ENCODE data around the gene ZNF436. TPM values are rescaled to one million over a fixed set of nuclear protein-coding genes. Genes with fewer than 3 reads are reported as not detected.

ZNF436 gene
- total RNA-seq, 1 donor from 2014 or later = 11.8 TPM

DNA sequence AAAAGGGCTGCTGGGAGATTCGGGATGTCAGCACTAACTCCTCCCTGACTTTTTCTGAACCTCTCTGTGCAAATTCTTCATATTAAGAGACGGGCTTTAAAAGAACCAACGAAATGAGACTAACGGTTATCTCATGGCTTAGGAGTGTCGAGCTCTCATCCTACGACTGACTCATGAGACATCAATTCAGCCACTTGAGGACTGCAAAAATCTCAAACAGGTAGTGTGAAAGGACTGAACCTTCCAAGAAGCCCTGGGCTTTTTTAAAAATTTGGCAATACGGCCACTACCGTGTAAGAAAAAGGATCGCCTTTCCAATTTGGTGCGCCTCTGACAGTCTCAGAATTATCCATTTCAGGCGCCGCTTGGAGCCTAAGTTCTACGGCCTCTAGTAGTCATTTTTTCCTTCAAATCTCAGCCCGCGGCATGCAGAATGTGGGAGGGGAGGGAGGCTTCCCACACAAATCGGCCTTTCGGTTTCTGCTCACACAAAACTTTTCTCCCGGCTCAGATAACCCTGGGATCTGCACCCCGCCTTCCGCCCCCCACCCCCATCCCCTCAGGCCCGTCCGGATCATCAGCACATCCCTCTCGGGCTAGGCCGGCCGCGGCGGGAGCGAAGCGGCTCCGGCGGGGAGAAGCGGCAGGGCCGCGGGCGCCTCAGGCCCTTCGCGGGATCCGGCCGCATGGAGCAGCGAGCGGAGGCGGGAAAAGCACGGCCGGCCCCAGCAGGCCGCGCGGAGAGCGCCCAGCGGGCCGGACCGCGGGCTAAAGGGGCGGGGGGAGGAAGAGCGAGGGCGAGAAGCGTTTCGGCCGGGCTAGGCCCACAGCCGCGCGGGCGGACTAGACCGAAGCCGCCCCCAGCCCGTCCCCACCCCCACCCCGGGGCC lies 26.2 kb downstream of the ZNF436 start:
- Histone ChIP-seq H3K27ac (replicated peaks) (peak overlapping the region; percentile 97), H3K4me3 (peak overlapping the region; percentile 96), H3K9me3 (replicated peaks) (no peaks in the 10 kb centered on the region), H3K27me3 (ENCODE audit: low read depth) (no peaks in the 10 kb centered on the region), H3K36me3 (no peaks in the 10 kb centered on the region), H3K4me1 (peaks cover 68% of the 10 kb centered on the region)
- no peak for DNase-seq
- intact Hi-C loops (cut with micrococcal nuclease) = loop anchor here (10.0 kb wide), 1 partner anchor 61 kb away; no protein-coding TSS in a partner anchor
- TF ChIP-seq, protein P1, sequence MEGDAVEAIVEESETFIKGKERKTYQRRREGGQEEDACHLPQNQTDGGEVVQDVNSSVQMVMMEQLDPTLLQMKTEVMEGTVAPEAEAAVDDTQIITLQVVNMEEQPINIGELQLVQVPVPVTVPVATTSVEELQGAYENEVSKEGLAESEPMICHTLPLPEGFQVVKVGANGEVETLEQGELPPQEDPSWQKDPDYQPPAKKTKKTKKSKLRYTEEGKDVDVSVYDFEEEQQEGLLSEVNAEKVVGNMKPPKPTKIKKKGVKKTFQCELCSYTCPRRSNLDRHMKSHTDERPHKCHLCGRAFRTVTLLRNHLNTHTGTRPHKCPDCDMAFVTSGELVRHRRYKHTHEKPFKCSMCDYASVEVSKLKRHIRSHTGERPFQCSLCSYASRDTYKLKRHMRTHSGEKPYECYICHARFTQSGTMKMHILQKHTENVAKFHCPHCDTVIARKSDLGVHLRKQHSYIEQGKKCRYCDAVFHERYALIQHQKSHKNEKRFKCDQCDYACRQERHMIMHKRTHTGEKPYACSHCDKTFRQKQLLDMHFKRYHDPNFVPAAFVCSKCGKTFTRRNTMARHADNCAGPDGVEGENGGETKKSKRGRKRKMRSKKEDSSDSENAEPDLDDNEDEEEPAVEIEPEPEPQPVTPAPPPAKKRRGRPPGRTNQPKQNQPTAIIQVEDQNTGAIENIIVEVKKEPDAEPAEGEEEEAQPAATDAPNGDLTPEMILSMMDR (IDR thresholded peaks at IDR 0.05; ENCODE audit: borderline replicate concordance) = no peak

DNA sequence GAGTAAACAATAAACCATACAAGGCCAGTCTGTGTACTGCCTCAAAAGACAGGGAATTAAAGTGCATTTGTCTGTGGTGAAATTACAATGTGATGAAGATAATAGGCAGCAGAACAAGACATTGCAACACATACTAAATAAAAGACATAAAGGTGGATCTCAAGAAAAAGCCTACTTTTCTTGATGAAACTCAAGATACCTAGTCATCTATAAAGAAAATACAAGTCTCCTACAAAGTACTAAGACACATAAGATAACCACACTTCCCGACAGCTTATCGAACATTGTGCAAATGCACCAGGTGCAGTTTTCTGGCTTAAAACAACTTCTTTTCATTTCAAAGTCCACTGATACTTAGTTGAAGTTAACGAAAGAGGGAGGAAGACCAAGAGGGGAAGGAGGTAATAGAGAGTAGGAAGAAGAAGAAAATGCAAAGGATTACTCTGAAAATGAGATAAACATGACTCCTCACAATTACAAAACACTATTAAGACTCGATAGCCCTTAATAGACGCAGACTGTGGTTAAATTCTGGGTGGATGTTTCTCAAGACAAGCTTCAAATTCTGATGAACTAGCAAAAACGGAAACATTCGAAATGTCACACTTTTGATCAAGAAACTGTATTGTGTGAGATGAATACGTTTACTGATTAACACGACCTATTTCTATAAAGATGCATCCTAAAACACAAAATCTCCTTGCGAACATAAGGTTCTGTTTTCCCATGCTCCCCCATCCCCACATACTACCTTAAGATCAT lies 27.5 kb downstream of the ZNF436 start:
- intact Hi-C loops (cut with micrococcal nuclease) = loop anchor here (10.0 kb wide), 1 partner anchor 63 kb away; no protein-coding TSS in a partner anchor
- no peak overlapping the region for H3K27ac ChIP-seq (replicated peaks)
- H3K27me3 ChIP-seq (ENCODE audit: low read depth) = no peaks in the 10 kb centered on the region
- H3K4me1 ChIP-seq = peaks cover 81% of the 10 kb centered on the region
- peaks cover 9% of the 10 kb centered on the region for H3K36me3 ChIP-seq
- peak overlapping the region; percentile 96 for H3K4me3 ChIP-seq
- H3K9me3 ChIP-seq (replicated peaks) = no peaks in the 10 kb centered on the region
- TF ChIP-seq, protein P1 (IDR thresholded peaks at IDR 0.05; ENCODE audit: borderline replicate concordance) = no peak
- DNase-seq = no peak

DNA sequence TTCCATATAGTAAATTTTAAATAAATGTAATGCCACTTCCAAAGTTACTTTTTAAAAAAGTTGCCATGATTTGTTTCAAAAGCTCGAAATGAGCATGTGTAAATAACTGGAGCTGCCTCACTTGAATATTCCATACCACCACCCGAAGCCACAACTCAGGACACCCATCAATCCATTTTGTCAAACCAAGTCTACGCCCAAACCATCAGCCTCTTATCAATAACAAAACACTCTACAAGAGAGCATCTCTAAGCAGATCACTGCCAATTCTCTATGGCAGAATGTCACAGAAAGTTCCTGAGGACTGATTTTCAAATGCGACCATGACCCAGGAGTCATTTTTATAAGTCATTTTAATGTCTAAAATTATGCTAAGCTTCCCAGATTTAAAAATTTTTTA lies 30.0 kb downstream of the ZNF436 start:
- H3K36me3 ChIP-seq = peaks cover 29% of the 10 kb centered on the region
- no peak overlapping the region for H3K27ac ChIP-seq (replicated peaks)
- no peak overlapping the region for H3K4me3 ChIP-seq
- no peaks in the 10 kb centered on the region for H3K27me3 ChIP-seq (ENCODE audit: low read depth)
- H3K9me3 ChIP-seq (replicated peaks) = no peaks in the 10 kb centered on the region
- peaks cover 72% of the 10 kb centered on the region for H3K4me1 ChIP-seq
- intact Hi-C loops (cut with micrococcal nuclease) = loop anchor here (10.0 kb wide), 1 partner anchor 65 kb away; no protein-coding TSS in a partner anchor
- TF ChIP-seq, protein P1 (IDR thresholded peaks at IDR 0.05; ENCODE audit: borderline replicate concordance) = no peak
- DNase-seq = no peak

DNA sequence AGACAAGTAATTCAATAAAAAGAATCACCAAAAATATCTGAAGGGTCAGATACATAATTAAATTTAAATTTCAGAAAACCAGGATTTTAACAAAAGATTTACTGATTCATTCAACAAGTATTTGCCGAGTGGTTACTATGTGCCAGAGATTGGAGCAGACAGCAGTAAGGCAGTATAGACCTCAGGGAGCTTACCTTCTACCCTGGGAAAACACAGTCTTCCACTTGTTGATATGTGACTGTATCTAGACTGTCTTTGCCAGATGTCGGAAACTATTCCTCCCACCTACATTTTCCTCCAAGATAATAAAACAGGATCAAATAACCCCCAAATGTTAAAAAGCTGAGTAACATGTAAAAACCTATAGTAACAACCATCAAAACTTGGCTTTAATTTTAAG lies 31.8 kb downstream of the ZNF436 start:
- no peak overlapping the region for H3K27ac ChIP-seq (replicated peaks)
- no peaks in the 10 kb centered on the region for H3K27me3 ChIP-seq (ENCODE audit: low read depth)
- no peaks in the 10 kb centered on the region for H3K9me3 ChIP-seq (replicated peaks)
- peaks cover 47% of the 10 kb centered on the region for H3K36me3 ChIP-seq
- H3K4me1 ChIP-seq = peaks cover 58% of the 10 kb centered on the region
- no peak overlapping the region for H3K4me3 ChIP-seq
- intact Hi-C loops (cut with micrococcal nuclease) = no loop called here
- no peak for DNase-seq
- TF ChIP-seq, protein P1 (IDR thresholded peaks at IDR 0.05; ENCODE audit: borderline replicate concordance) = no peak

DNA sequence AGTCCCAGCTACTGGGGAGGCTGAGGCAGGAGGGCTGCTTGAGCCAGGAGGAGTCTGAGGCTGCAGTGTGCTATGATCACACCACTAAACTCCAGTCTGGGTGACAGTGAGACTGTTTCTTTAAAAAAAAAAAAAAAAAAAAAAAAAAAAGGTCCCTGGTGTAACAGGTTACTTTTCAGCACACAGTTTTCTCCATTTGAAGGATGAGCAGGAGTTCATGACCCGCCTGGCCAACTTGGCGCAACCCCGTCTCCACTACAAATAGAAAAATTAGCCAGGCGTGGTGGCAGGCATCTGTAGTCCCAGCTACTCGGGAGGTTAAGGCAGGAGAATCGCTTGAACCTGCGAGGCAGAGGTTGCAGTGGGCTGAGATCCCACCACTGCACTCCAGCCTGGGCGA lies 37.9 kb downstream of the ZNF436 start:
- no peak overlapping the region for H3K4me3 ChIP-seq
- no peaks in the 10 kb centered on the region for H3K27me3 ChIP-seq (ENCODE audit: low read depth)
- intact Hi-C loops (cut with micrococcal nuclease) = no loop called here
- peaks cover 92% of the 10 kb centered on the region for H3K36me3 ChIP-seq
- H3K27ac ChIP-seq (replicated peaks) = no peak overlapping the region
- TF ChIP-seq, protein P1 (IDR thresholded peaks at IDR 0.05; ENCODE audit: borderline replicate concordance) = no peak
- no peak for DNase-seq
- H3K4me1 ChIP-seq = no peaks in the 10 kb centered on the region
- H3K9me3 ChIP-seq (replicated peaks) = no peaks in the 10 kb centered on the region
